IMR-90 (cell line): ENCODE measurements around the gene PARP6. TPM values are rescaled to one million over a fixed set of nuclear protein-coding genes. Genes with fewer than 3 reads are reported as not detected.
A peak's percentile ranks its signal among the peaks of the same experiment; 100 is the strongest.

Experiments
- ATAC-seq: fragments of 200-7000 bp; cut with Tn5 transposase; 2 replicates; pipeline ENCODE4 v1.9.1; 2020; ENCODE audit warnings: low read depth, mild to moderate bottlenecking, moderate library complexity
- BruUV-seq: library from RNA; stranded (reverse); fragments of 400-500 nt; replicated peaks from 2 replicates; lab custom pipeline; 2021; lab: Mats Ljungman, UMichigan
- CTCF ChIA-PET: fragments of 300-600 bp; formaldehyde crosslinking; extraction: SDS; loops from one replicate; lab custom pipeline; 2021; ENCODE audit warnings: antibody characterized with exemption; lab: Yijun Ruan, JAX
- POLR2A ChIA-PET: fragments of 300-600 bp; sonication (Branson Sonifier 250); formaldehyde crosslinking; loops from one replicate; lab custom pipeline; 2022; ENCODE audit warnings: antibody characterized with exemption; ENCODE audit not compliant: unreplicated experiment; lab: Charles Lee
- DNase-seq: peaks from one replicate; pipeline ENCODE4 v3.0.0; 2013
- H2AFZ ChIP-seq: replicated peaks from 2 replicates; pipeline ENCODE3; 2013; ENCODE audit warnings: low read length, mild to moderate bottlenecking; ENCODE audit not compliant: poor library complexity
- H2AK5ac ChIP-seq: 2 replicates; pipeline ENCODE4 v1.6.1; 2013; ENCODE audit warnings: low read depth, low read length, inconsistent platforms
- H2AK9ac ChIP-seq: replicated peaks from 2 replicates; pipeline ENCODE3; 2013; ENCODE audit warnings: mild to moderate bottlenecking, low read depth, low read length, moderate library complexity; ENCODE audit not compliant: poor library complexity
- H2BK120ac ChIP-seq: 2 replicates; pipeline ENCODE4 v1.6.1; 2013; ENCODE audit warnings: low read depth, low read length, inconsistent platforms
- H2BK15ac ChIP-seq: 3 replicates; pipeline ENCODE4 v1.6.1; 2013; ENCODE audit warnings: low read depth, low read length, inconsistent platforms
- H2BK20ac ChIP-seq: 2 replicates; pipeline ENCODE4 v1.6.1; 2013; ENCODE audit warnings: low read depth, mild to moderate bottlenecking, inconsistent platforms, low read length, moderate library complexity
- H2BK5ac ChIP-seq: 2 replicates; pipeline ENCODE4 v1.6.1; 2013; ENCODE audit warnings: mild to moderate bottlenecking, low read depth, low read length, inconsistent platforms; ENCODE audit not compliant: poor library complexity, severe bottlenecking
- H3K14ac ChIP-seq: replicated peaks from 2 replicates; pipeline ENCODE4 v1.6.1; 2013; ENCODE audit warnings: low read depth, low read length, inconsistent platforms
- H3K18ac ChIP-seq: 2 replicates; pipeline ENCODE4 v1.6.1; 2013; ENCODE audit warnings: low read depth, low read length, control low read depth
- H3K23ac ChIP-seq: 2 replicates; pipeline ENCODE4 v1.6.1; 2013; ENCODE audit warnings: low read depth, low read length, inconsistent platforms
- H3K27ac ChIP-seq: 2 replicates; pipeline ENCODE4 v1.5.1; 2013; ENCODE audit warnings: mild to moderate bottlenecking, control low read depth, low read length; ENCODE audit not compliant: insufficient read depth
- H3K27me3 ChIP-seq: 2 replicates; pipeline ENCODE4 v1.6.1; 2013; ENCODE audit warnings: low read length; ENCODE audit not compliant: control insufficient read depth, insufficient read depth
- H3K36me3 ChIP-seq: 2 replicates; pipeline ENCODE4 v1.6.1; 2013; ENCODE audit warnings: low read length, mixed read lengths; ENCODE audit not compliant: control insufficient read depth, insufficient read depth
- H3K4ac ChIP-seq: 2 replicates; pipeline ENCODE4 v1.6.1; 2013; ENCODE audit warnings: low read depth, low read length, inconsistent platforms
- H3K4me1 ChIP-seq: 2 replicates; pipeline ENCODE4 v1.6.1; 2013; ENCODE audit warnings: low read length, mixed read lengths; ENCODE audit not compliant: control insufficient read depth, insufficient read depth
- H3K4me2 ChIP-seq: 2 replicates; pipeline ENCODE4 v1.6.1; 2013; ENCODE audit warnings: low read depth, mild to moderate bottlenecking, control low read depth, low read length, moderate library complexity
- H3K4me3 ChIP-seq: 2 replicates; pipeline ENCODE4 v1.5.1; 2013; ENCODE audit warnings: low read depth, mild to moderate bottlenecking, control low read depth, low read length, moderate library complexity; ENCODE audit not compliant: insufficient read depth
- H3K56ac ChIP-seq: 2 replicates; pipeline ENCODE4 v1.6.1; 2013; ENCODE audit warnings: low read length, inconsistent platforms; ENCODE audit not compliant: insufficient read depth; ENCODE audit errors: extremely low read depth
- H3K79me1 ChIP-seq, 2 experiments: 2 replicates each; pipeline ENCODE4 v1.6.1; 2013; ENCODE audit warnings: low read length in 2 of 2, inconsistent platforms in 1 of 2, low read depth in 1 of 2
- H3K9ac ChIP-seq: 2 replicates; pipeline ENCODE4 v1.6.1; 2013; ENCODE audit warnings: low read depth, low read length, control low read depth
- H3K9me1 ChIP-seq: 2 replicates; pipeline ENCODE4 v1.6.1; 2013; ENCODE audit warnings: low read length, inconsistent platforms; ENCODE audit not compliant: insufficient read depth
- H3K9me3 ChIP-seq: 2 replicates; pipeline ENCODE4 v1.6.1; 2013; ENCODE audit warnings: low read length; ENCODE audit not compliant: control insufficient read depth, insufficient read depth
- H4K20me1 ChIP-seq: 2 replicates; pipeline ENCODE4 v1.6.1; 2013; ENCODE audit warnings: low read length, inconsistent platforms; ENCODE audit not compliant: insufficient read depth
- H4K5ac ChIP-seq: 2 replicates; pipeline ENCODE4 v1.6.1; 2013; ENCODE audit warnings: mild to moderate bottlenecking, low read depth, low read length, control low read depth
- H4K8ac ChIP-seq, 2 experiments: 2 replicates each; pipeline ENCODE4 v1.6.1; 2013; ENCODE audit warnings: low read depth in 2 of 2, low read length in 2 of 2, control low read depth in 1 of 2, inconsistent platforms in 1 of 2
- H4K91ac ChIP-seq: 2 replicates; pipeline ENCODE4 v1.6.1; 2013; ENCODE audit warnings: low read depth, low read length, inconsistent platforms; ENCODE audit not compliant: insufficient read depth
- BHLHE40 ChIP-seq: fragments of 150-350 bp; IDR thresholded peaks from 2 replicates; pipeline ENCODE4 v1.6.1; 2016; ENCODE audit warnings: mild to moderate bottlenecking, low read depth, low read length
- CEBPB ChIP-seq: IDR thresholded peaks from 2 replicates; pipeline ENCODE4 v1.6.1; 2012; ENCODE audit warnings: low read depth, low read length, improper control_type of control experiment
- CHD1 ChIP-seq: IDR thresholded peaks from 2 replicates; pipeline ENCODE4 v1.6.1; 2012; ENCODE audit warnings: low read depth, low read length, improper control_type of control experiment
- FOS ChIP-seq: fragments of 150-350 bp; IDR thresholded peaks from 2 replicates; pipeline ENCODE4 v1.6.1; 2016; ENCODE audit warnings: low read depth, low read length
- MAZ ChIP-seq: IDR thresholded peaks from 2 replicates; pipeline ENCODE4 v1.6.1; 2012; ENCODE audit warnings: low read depth, mild to moderate bottlenecking, low read length, improper control_type of control experiment, moderate library complexity, borderline replicate concordance
- MXI1 ChIP-seq: IDR thresholded peaks from 2 replicates; pipeline ENCODE4 v1.6.1; 2012; ENCODE audit warnings: low read depth, mild to moderate bottlenecking, low read length, moderate library complexity, borderline replicate concordance
- RAD21 ChIP-seq: IDR thresholded peaks from 2 replicates; pipeline ENCODE4 v1.6.1; 2012; ENCODE audit warnings: low read length, improper control_type of control experiment
- RCOR1 ChIP-seq: IDR thresholded peaks from 2 replicates; pipeline ENCODE4 v1.6.1; 2012; ENCODE audit warnings: mild to moderate bottlenecking, low read length, improper control_type of control experiment; ENCODE audit not compliant: insufficient replicate concordance
- RFX5 ChIP-seq: IDR thresholded peaks from 2 replicates; pipeline ENCODE4 v1.8.0; 2012; ENCODE audit warnings: low read depth, mild to moderate bottlenecking, low read length, moderate library complexity
- SMC3 ChIP-seq: fragments of 150-350 bp; IDR thresholded peaks from 2 replicates; pipeline ENCODE4 v1.6.1; 2016; ENCODE audit warnings: low read depth, mild to moderate bottlenecking, antibody characterized with exemption, low read length, moderate library complexity
- WGBS, 2 experiments: methylation state at CpG; one replicate each; pipeline versions ENCODE4 v1.1.5 to v1.1.7; 2013; ENCODE audit warnings: missing lambda C conversion rate in 2 of 2; ENCODE audit not compliant: insufficient read length in 1 of 2; ENCODE audit errors: extremely low coverage in 2 of 2; 5-methylcytosine and 5-hydroxymethylcytosine counted together
- dilution Hi-C: fragments of 300-500 bp; cut with HindIII; formaldehyde crosslinking; loops from one replicate; pipeline ENCODE4 v1.14.3; 2018; ENCODE audit warnings: low sequenced_read_pairs; ENCODE audit not compliant: unreplicated experiment
- in situ Hi-C: fragments of 300-500 bp; cut with MboI; formaldehyde crosslinking; loops from 3 replicates; pipeline ENCODE4 v1.14.3; 2019; ENCODE audit warnings: low sequenced_read_pairs, inconsistent platforms, mixed read lengths
- intact Hi-C: fragments of 100-400 bp; cut with micrococcal nuclease; formaldehyde crosslinking; loops from 2 replicates; pipeline ENCODE4 v1.10.0; 2022
- polyA plus RNA-seq, 3 experiments: library from polyadenylated mRNA; depleted of rRNA; stranded (reverse); fragments of >200 nt; gene quantifications; 2 replicates each; pipeline ENCODE4 v1.2.3, GENCODE V29; 2012; ENCODE audit warnings: low replicate concordance in 1 of 3
- total RNA-seq: library from RNA; depleted of rRNA; stranded (reverse); fragments of >200 nt; gene quantifications from 2 replicates; pipeline ENCODE4 v1.2.3, GENCODE V29; 2012
- TF ChIP-seq, protein P1 (sequence below): conservative IDR thresholded peaks from 2 replicates; pipeline ENCODE4 v1.5.1; 2012; ENCODE audit warnings: mild to moderate bottlenecking, low read depth, low read length, improper control_type of control experiment
- TF ChIP-seq, protein P2 (sequence below): fragments of 150-350 bp; IDR thresholded peaks from 2 replicates; pipeline ENCODE4 v1.6.1; 2016; ENCODE audit warnings: low read depth, mild to moderate bottlenecking, low read length, moderate library complexity, borderline replicate concordance
- TF ChIP-seq, protein P3 (sequence below): fragments of 150-350 bp; IDR thresholded peaks from 2 replicates; pipeline ENCODE4 v1.6.1; 2017; ENCODE audit warnings: mild to moderate bottlenecking, antibody characterized with exemption, low read length, low read depth

The PARP6 gene
- total and polyA plus RNA-seq, 2 of the 4 experiments (the other 2 are of a cell fraction), result 13.4 to 45.1 TPM

DNA sequence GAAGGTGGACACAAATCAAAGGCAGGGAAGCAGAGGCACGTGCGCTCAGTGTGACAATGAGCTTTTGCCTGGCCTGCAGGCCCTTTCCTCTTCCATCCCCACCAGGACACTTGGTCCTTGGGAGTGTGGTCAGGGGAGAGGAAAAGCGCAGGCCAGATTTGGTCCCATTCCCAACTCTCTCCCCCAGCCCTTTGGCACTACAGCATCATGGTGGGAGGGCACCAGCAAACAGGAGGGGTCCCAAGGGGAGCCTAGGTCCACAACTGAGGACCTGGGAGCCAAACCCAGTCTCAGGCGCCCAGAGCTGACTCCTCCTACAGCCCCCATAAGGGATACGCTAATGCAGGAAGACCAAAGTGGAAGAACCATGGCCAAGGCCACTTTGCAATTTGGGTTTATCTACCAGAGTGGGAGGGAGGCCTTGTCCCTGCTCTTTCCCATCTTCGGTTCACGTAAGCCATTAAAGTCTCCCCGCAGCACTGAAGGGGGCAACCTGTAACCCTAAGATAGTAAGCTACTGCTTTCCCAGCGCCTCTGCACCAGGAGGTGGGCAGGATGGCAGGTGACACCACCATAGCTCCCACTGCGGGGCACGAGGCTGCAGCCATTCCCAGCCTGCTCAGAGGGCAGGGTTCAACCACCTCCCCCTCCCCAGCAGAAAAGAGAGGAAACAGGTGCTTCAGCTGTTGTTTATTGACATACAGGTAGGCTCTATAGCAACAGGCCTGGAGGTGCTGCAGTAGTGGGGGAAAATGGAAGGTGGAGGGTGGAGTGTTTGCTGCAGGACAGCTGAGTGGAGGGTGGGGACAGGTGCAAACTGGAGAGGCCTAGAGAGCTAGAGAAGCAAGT lies 73.8 kb downstream of the PARP6 start:
- H3K27me3 ChIP-seq, result no peaks in the 10 kb centered on the region
- no peak overlapping the region for H3K18ac ChIP-seq
- no TSS peak for BruUV-seq
- H2BK5ac ChIP-seq, result no peak overlapping the region
- H3K4me3 ChIP-seq, result no peak overlapping the region
- no peak overlapping the region for H3K56ac ChIP-seq
- H2AK9ac ChIP-seq, result peak overlapping the region; percentile 56
- dilution Hi-C loops (no loop called here), in situ Hi-C loops (no loop called here), intact Hi-C loops (loop anchor here (1.0 to 5.0 kb wide), 3 partner anchors 32 to 88 kb away; partner anchors contain the start of genes PARP6 and PKM)
- peak overlapping the region; percentile 17 for H2AFZ ChIP-seq
- H4K5ac ChIP-seq, result no peak overlapping the region
- ChIA-PET POLR2A (no interaction called here), CTCF (no interaction called here)
- H2BK120ac ChIP-seq, result no peak overlapping the region
- H2BK15ac ChIP-seq, result no peak overlapping the region
- H2AK5ac ChIP-seq, result no peak overlapping the region
- H2BK20ac ChIP-seq, result no peak overlapping the region
- H4K8ac ChIP-seq, result no peak overlapping the region
- no peak overlapping the region for H3K23ac ChIP-seq
- H3K9me3 ChIP-seq, result no peaks in the 10 kb centered on the region
- H3K9ac ChIP-seq, result no peak overlapping the region
- peaks cover 55% of the 10 kb centered on the region for H3K36me3 ChIP-seq
- no peak overlapping the region for H3K4ac ChIP-seq
- no peak for DNase-seq
- 0 out of 2 replicates have a peak overlapping the region, but pooled peaks have one; percentile 2 for H3K14ac ChIP-seq
- H4K20me1 ChIP-seq, result peaks cover 63% of the 10 kb centered on the region
- H3K79me1 ChIP-seq, result peaks cover 15 to 36% of the 10 kb centered on the region in 2 experiments
- TF ChIP-seq BHLHE40, result no peak
- no peak for TF ChIP-seq RAD21
- TF ChIP-seq, protein P1, sequence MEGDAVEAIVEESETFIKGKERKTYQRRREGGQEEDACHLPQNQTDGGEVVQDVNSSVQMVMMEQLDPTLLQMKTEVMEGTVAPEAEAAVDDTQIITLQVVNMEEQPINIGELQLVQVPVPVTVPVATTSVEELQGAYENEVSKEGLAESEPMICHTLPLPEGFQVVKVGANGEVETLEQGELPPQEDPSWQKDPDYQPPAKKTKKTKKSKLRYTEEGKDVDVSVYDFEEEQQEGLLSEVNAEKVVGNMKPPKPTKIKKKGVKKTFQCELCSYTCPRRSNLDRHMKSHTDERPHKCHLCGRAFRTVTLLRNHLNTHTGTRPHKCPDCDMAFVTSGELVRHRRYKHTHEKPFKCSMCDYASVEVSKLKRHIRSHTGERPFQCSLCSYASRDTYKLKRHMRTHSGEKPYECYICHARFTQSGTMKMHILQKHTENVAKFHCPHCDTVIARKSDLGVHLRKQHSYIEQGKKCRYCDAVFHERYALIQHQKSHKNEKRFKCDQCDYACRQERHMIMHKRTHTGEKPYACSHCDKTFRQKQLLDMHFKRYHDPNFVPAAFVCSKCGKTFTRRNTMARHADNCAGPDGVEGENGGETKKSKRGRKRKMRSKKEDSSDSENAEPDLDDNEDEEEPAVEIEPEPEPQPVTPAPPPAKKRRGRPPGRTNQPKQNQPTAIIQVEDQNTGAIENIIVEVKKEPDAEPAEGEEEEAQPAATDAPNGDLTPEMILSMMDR, result no peak
- TF ChIP-seq MXI1, result no peak
- no peak for TF ChIP-seq CHD1
- no peak for TF ChIP-seq MAZ
- no peak for TF ChIP-seq RCOR1
- TF ChIP-seq, protein P2, sequence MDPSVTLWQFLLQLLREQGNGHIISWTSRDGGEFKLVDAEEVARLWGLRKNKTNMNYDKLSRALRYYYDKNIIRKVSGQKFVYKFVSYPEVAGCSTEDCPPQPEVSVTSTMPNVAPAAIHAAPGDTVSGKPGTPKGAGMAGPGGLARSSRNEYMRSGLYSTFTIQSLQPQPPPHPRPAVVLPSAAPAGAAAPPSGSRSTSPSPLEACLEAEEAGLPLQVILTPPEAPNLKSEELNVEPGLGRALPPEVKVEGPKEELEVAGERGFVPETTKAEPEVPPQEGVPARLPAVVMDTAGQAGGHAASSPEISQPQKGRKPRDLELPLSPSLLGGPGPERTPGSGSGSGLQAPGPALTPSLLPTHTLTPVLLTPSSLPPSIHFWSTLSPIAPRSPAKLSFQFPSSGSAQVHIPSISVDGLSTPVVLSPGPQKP, result no peak
- TF ChIP-seq FOS, result no peak
- no peak for TF ChIP-seq RFX5
- TF ChIP-seq, protein P3, sequence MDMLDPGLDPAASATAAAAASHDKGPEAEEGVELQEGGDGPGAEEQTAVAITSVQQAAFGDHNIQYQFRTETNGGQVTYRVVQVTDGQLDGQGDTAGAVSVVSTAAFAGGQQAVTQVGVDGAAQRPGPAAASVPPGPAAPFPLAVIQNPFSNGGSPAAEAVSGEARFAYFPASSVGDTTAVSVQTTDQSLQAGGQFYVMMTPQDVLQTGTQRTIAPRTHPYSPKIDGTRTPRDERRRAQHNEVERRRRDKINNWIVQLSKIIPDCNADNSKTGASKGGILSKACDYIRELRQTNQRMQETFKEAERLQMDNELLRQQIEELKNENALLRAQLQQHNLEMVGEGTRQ, result no peak
- TF ChIP-seq SMC3, result no peak
- TF ChIP-seq CEBPB, result no peak
- no peaks in the 10 kb centered on the region for H3K4me1 ChIP-seq
- H3K4me2 ChIP-seq, result no peak overlapping the region
- H3K9me1 ChIP-seq, result no peaks in the 10 kb centered on the region
- H3K27ac ChIP-seq, result no peak overlapping the region
- 80% methylated on average over 3 of the region's 11 CpGs; no CpG with 5 or more reads in 1 of the 2 experiments for WGBS, 2 experiments
- no peak overlapping the region for H4K91ac ChIP-seq
- no peak for ATAC-seq
